Spleen (tissue), 11 donors: ENCODE results near the gene RGS6. TPM values are rescaled to one million over a fixed set of nuclear protein-coding genes. Genes with fewer than 3 reads are reported as not detected.

Source experiments
- DNase-seq: peaks from one replicate; pipeline ENCODE4 v3.0.0-alpha.2; 2020
- H3K27ac ChIP-seq, 8 donors: fragments of 200-600 bp; sonication (generic) in 7 of 8; 1 replicate in 4 of 8; 2 replicates in 4 of 8; pipeline versions ENCODE4 v1.5.0 to v1.8.0; 2016 to 2021; ENCODE audit warnings: inconsistent platforms in 4 of 8, mild to moderate bottlenecking in 4 of 8, moderate library complexity in 1 of 8
- H3K27me3 ChIP-seq, 7 donors: fragments of 200-600 bp; sonication (generic) in 6 of 7; replicated peaks in 1 of 7; 1 replicate in 4 of 7; 2 replicates in 3 of 7; pipeline versions ENCODE4 v1.5.0 to v1.8.0; 2016 to 2021; ENCODE audit warnings: inconsistent platforms in 3 of 7, mild to moderate bottlenecking in 1 of 7
- H3K36me3 ChIP-seq, 6 donors: fragments of 200-600 bp; sonication (generic) in 5 of 6; 1 replicate in 4 of 6; 2 replicates in 2 of 6; pipeline versions ENCODE4 v1.5.0 to v1.8.0; 2016 to 2021; ENCODE audit warnings: inconsistent platforms in 2 of 6
- H3K4me1 ChIP-seq, 6 donors: fragments of 200-600 bp; sonication (generic) in 5 of 6; 1 replicate in 3 of 6; 2 replicates in 3 of 6; pipeline versions ENCODE4 v1.5.0 to v1.8.0; 2016 to 2021; ENCODE audit warnings: inconsistent platforms in 3 of 6
- H3K4me3 ChIP-seq, 8 donors: fragments of 200-600 bp; sonication (generic) in 7 of 8; 1 replicate in 4 of 8; 2 replicates in 4 of 8; pipeline versions ENCODE4 v1.5.0 to v1.8.0; 2016 to 2021; ENCODE audit warnings: inconsistent platforms in 4 of 8, mild to moderate bottlenecking in 4 of 8, moderate library complexity in 2 of 8
- H3K9me3 ChIP-seq, 8 donors: fragments of 200-600 bp; sonication (generic) in 7 of 8; 1 replicate in 4 of 8; 2 replicates in 4 of 8; pipeline versions ENCODE4 v1.5.0 to v1.8.0; 2016 to 2021; ENCODE audit warnings: inconsistent platforms in 4 of 8
- POLR2A ChIP-seq, 3 donors: fragments of 450-650 bp; IDR thresholded peaks; one replicate each; pipeline ENCODE4 v1.5.1; 2017; ENCODE audit warnings: antibody characterized with exemption in 3 of 3, mild to moderate bottlenecking in 1 of 3
- POLR2AphosphoS5 ChIP-seq, 3 donors: sonication (generic); formaldehyde crosslinking; IDR thresholded peaks; one replicate each; pipeline ENCODE4 v1.5.1; 2017; ENCODE audit warnings: antibody characterized with exemption in 3 of 3
- WGBS, 5 donors: extraction: QIAGEN DNeasy Blood & Tissue Kit in 3 of 5; methylation state at CpG; one replicate each; pipeline versions ENCODE4 v1.1.5 to v1.1.7; 2013 to 2018; 5-methylcytosine and 5-hydroxymethylcytosine counted together
- intact Hi-C: fragments of 100-400 bp; cut with DNase I; formaldehyde crosslinking; loops from one replicate; pipeline ENCODE4 v1.15.0; 2023; ENCODE audit warnings: low total_unique reads
- polyA plus RNA-seq, 3 donors: library from polyadenylated mRNA; stranded (reverse); fragments of 200-250 nt; gene quantifications; one replicate each; pipeline ENCODE4 v1.2.1, GENCODE V29; 2013
- total RNA-seq, 7 donors: library from RNA; depleted of rRNA in 3 of 7; stranded (reverse); fragments of >200 nt in 3 of 7; fragmentation: NEBNext Ultra II Directional in 4 of 7; extraction: Animal tissue kit (Norgen Biotek cat#: 25700) in 4 of 7; gene quantifications; one replicate each; pipeline versions ENCODE4 v1.1.0 to v1.2.1, GENCODE V29; 2016 to 2021
- TF ChIP-seq, protein P1 (sequence below), 11 experiments: fragments of 200-600 bp in 7 of 11; fragments of 450-650 bp in 4 of 11; sonication (generic) in 4 of 11; IDR thresholded peaks in 8 of 11; conservative IDR thresholded peaks in 3 of 11; 1 replicate in 7 of 11; 2 replicates in 4 of 11; pipeline versions ENCODE4 v1.4.0 to v1.8.0; 2016 to 2021; ENCODE audit warnings: antibody characterized with exemption in 11 of 11, inconsistent platforms in 4 of 11, mild to moderate bottlenecking in 1 of 11
- donor health status: healthy with polysubstance abuse.
- donor health status: DM: no; HTN: no; CAD: no; lungs with moderate emphysema.
- donor health status: DM: no; HTN: no; CAD: no.
- donor health status: Bipolar disorder and iron deficiency.
- donor health status: healthy.
- donor health status: DM: no; HTN: no; CAD: no.
- donor health status: DM: yes; HTN: yes; CAD: no.

Gene RGS6
- total and polyA plus RNA-seq, 10 donors, result 0.20 to 8.1 (median 2.3) TPM

DNA sequence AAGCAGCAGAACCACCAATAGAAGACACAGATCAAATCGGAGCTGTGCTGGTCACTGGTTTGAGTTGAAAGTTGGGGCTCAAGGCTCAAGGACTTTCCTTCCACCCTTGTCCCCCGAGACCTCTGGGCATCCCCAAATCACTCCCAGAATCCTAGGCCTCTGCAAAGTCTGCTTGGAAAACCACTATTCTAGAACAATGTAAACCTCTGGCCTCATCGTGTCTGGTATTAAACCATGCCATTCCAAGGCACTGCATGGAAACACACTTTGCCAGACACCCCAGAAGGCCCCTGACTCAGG is 673.6 kb downstream of the RGS6 start:
- no peak for DNase-seq
- no peak overlapping the region for H3K27ac ChIP-seq
- TF ChIP-seq, protein P1, sequence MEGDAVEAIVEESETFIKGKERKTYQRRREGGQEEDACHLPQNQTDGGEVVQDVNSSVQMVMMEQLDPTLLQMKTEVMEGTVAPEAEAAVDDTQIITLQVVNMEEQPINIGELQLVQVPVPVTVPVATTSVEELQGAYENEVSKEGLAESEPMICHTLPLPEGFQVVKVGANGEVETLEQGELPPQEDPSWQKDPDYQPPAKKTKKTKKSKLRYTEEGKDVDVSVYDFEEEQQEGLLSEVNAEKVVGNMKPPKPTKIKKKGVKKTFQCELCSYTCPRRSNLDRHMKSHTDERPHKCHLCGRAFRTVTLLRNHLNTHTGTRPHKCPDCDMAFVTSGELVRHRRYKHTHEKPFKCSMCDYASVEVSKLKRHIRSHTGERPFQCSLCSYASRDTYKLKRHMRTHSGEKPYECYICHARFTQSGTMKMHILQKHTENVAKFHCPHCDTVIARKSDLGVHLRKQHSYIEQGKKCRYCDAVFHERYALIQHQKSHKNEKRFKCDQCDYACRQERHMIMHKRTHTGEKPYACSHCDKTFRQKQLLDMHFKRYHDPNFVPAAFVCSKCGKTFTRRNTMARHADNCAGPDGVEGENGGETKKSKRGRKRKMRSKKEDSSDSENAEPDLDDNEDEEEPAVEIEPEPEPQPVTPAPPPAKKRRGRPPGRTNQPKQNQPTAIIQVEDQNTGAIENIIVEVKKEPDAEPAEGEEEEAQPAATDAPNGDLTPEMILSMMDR (IDR thresholded peaks at IDR 0.05 in 8 of 11, conservative IDR thresholded peaks at IDR 0.05 in 3 of 11), result no peak
- no peak for TF ChIP-seq POLR2A (IDR thresholded peaks at IDR 0.05)
- TF ChIP-seq POLR2AphosphoS5 (IDR thresholded peaks at IDR 0.05), result no peak
- H3K36me3 ChIP-seq, result no peaks in the 10 kb centered on the region
- H3K4me1 ChIP-seq, result peaks cover 0 to 3% (median 0%) of the 10 kb centered on the region in 6 donors
- 86 to 97% (median 90%) methylated on average over 3 of the region's 3 CpGs for WGBS, 5 donors
- H3K9me3 ChIP-seq, result no peaks in the 10 kb centered on the region
- H3K4me3 ChIP-seq, result no peak overlapping the region
- intact Hi-C loops, result no loop called here
- peaks cover 0 to 12% (median 0%) of the 10 kb centered on the region in 7 donors for H3K27me3 ChIP-seq

DNA sequence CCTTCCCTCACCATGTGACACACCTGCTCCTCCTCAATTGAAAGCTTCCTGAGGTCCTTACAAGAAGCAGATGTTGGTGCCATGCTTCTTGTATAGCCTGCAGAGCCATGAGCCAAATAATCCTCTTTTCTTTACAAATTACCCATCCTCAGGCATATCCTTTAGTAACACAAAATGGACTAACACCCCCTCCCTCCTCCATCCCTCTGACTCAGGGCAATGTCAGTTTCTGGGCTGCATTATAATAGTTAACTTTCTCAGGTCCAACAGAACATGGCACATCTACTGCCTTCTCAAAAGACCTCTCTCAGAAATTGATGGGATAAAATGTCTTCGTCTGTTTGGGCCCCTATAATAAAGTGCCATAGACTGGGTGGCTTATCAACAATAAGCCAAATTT is 674.6 kb downstream of the RGS6 start:
- WGBS, 5 donors, result 89 to 93% (median 90%) methylated on average over 1 of the region's 1 CpG
- H3K9me3 ChIP-seq, result no peaks in the 10 kb centered on the region
- H3K27me3 ChIP-seq, result peaks cover 0 to 6% (median 0%) of the 10 kb centered on the region in 7 donors
- H3K27ac ChIP-seq, result no peak overlapping the region
- no peak for TF ChIP-seq POLR2AphosphoS5 (IDR thresholded peaks at IDR 0.05)
- TF ChIP-seq, protein P1 (IDR thresholded peaks at IDR 0.05 in 8 of 11, conservative IDR thresholded peaks at IDR 0.05 in 3 of 11), result no peak
- no peaks in the 10 kb centered on the region for H3K4me1 ChIP-seq
- intact Hi-C loops, result no loop called here
- DNase-seq, result no peak
- H3K36me3 ChIP-seq, result no peaks in the 10 kb centered on the region
- no peak overlapping the region for H3K4me3 ChIP-seq

- Histone ChIP-seq H3K4me1 (peaks cover 0 to 2% (median 1%) of the 10 kb centered on the region in 6 donors), H3K27ac (no peak overlapping the region), H3K27me3 (no peaks in the 10 kb centered on the region), H3K4me3 (no peak overlapping the region), H3K36me3 (no peaks in the 10 kb centered on the region), H3K9me3 (no peaks in the 10 kb centered on the region)
- TF ChIP-seq, protein P1 (IDR thresholded peaks at IDR 0.05 in 8 of 11, conservative IDR thresholded peaks at IDR 0.05 in 3 of 11), result no peak
- TF ChIP-seq POLR2A (IDR thresholded peaks at IDR 0.05) (no peak), POLR2AphosphoS5 (IDR thresholded peaks at IDR 0.05) (no peak)
- intact Hi-C loops, result no loop called here
- 90 to 96% (median 94%) methylated on average over 12 of the region's 12 CpGs for WGBS, 5 donors
- DNase-seq, result no peak
These were observed 675.3 kb downstream of the RGS6 start for GRCh38 chr14:72607386-72608130.

- WGBS, 5 donors, result 89 to 96% (median 91%) methylated on average over 8 of the region's 8 CpGs
- H3K4me1 ChIP-seq, result peaks cover 3 to 13% (median 9%) of the 10 kb centered on the region in 6 donors
- no peak overlapping the region for H3K27ac ChIP-seq
- intact Hi-C loops, result no loop called here
- H3K4me3 ChIP-seq, result no peak overlapping the region
- no peaks in the 10 kb centered on the region for H3K9me3 ChIP-seq
- TF ChIP-seq POLR2A (IDR thresholded peaks at IDR 0.05), result no peak
- TF ChIP-seq, protein P1 (IDR thresholded peaks at IDR 0.05 in 8 of 11, conservative IDR thresholded peaks at IDR 0.05 in 3 of 11), result no peak
- no peaks in the 10 kb centered on the region for H3K27me3 ChIP-seq
- H3K36me3 ChIP-seq, result no peaks in the 10 kb centered on the region
- no peak for DNase-seq
These were observed 676.4 kb downstream of the RGS6 start for GRCh38 chr14:72608391-72609204.
